Measurements from ENCODE around the gene SLC19A3.
"Not testable (repeated sequence)": the region's sequence is repeated elsewhere in the genome, so short reads cannot be mapped to it uniquely, and the experiment has no call there.

Gene SLC19A3

GRCh38 chr2:227701556-227701955 lies 16.3 kb downstream of the SLC19A3 start:
- no peak for DNase-seq

- no peak for DNase-seq
Measured at GRCh38 chr2:227696990-227697679, 20.7 kb downstream of the SLC19A3 start.

- DNase-seq = no peak
Measured at GRCh38 chr2:227687189-227687588, 30.6 kb downstream of the SLC19A3 start.

- DNase-seq = no peak
Measured at GRCh38 chr2:227684258-227684657, 33.6 kb downstream of the SLC19A3 start.

- no peak for DNase-seq
Measured at GRCh38 chr2:227677928-227678327, 39.9 kb downstream of the SLC19A3 start.

GRCh38 chr2:227674485-227674884 lies 43.3 kb downstream of the SLC19A3 start:
- no peak for DNase-seq

GRCh38 chr2:227673620-227674019 lies 44.2 kb downstream of the SLC19A3 start:
- not testable (repeated sequence) for DNase-seq

- no peak for DNase-seq
Measured at GRCh38 chr2:227671170-227671905, 46.5 kb downstream of the SLC19A3 start.

- DNase-seq = not testable (repeated sequence)
Measured at GRCh38 chr2:227666631-227667170, 51.1 kb downstream of the SLC19A3 start, which contains the start of gene SCYGR5. Gene SCYGR5, plus strand, starts transcription at chr2:227666804. Its CDS starts 0 bp downstream, at chr2:227666804.

- no peak for DNase-seq
Measured at GRCh38 chr2:227665189-227665940, 52.5 kb downstream of the SLC19A3 start.

- DNase-seq = no peak
Measured at GRCh38 chr2:227661827-227662226, 56.0 kb downstream of the SLC19A3 start.

GRCh38 chr2:227661025-227661649 lies 56.7 kb downstream of the SLC19A3 start:
- peak; percentile 56 for DNase-seq

GRCh38 chr2:227657199-227657845 lies 60.5 kb downstream of the SLC19A3 start:
- no peak for DNase-seq

GRCh38 chr2:227655454-227655853 lies 62.4 kb downstream of the SLC19A3 start:
- no peak for DNase-seq

- no peak for DNase-seq
Measured at GRCh38 chr2:227654426-227654825, 63.4 kb downstream of the SLC19A3 start.

- no peak for DNase-seq
Measured at GRCh38 chr2:227653419-227653818, 64.4 kb downstream of the SLC19A3 start.

GRCh38 chr2:227643990-227644551 lies 73.8 kb downstream of the SLC19A3 start:
- no peak for DNase-seq

- DNase-seq = no peak
Measured at GRCh38 chr2:227642656-227643055, 75.2 kb downstream of the SLC19A3 start.

- DNase-seq = no peak
Measured at GRCh38 chr2:227634201-227634600, 83.6 kb downstream of the SLC19A3 start.

All from eye (tissue), 1 donor.